Mammary epithelial cell (primary cell): Measurements from ENCODE around the gene PHLPP1.

Experiments
- CTCF ChIP-seq, 2 donors: IDR thresholded peaks in 1 of 2; conservative IDR thresholded peaks in 1 of 2; 2 replicates each; pipeline ENCODE4 v1.5.1; 2011 to 2012; ENCODE audit warnings: inconsistent platforms in 2 of 2, low read length in 2 of 2, mild to moderate bottlenecking in 2 of 2, control low read depth in 1 of 2, low read depth in 1 of 2; ENCODE audit not compliant: insufficient read depth in 1 of 2; ENCODE audit errors: extremely low read depth in 1 of 2
- EZH2 ChIP-seq: IDR thresholded peaks from 2 replicates; pipeline ENCODE4 v1.6.1; 2012; ENCODE audit warnings: low read length, inconsistent platforms, borderline replicate concordance

- TF ChIP-seq CTCF (conservative IDR thresholded peaks at IDR 0.05 in 1 of 2, IDR thresholded peaks at IDR 0.05 in 1 of 2; ENCODE audit: extremely low read depth in 1 of 2, insufficient read depth in 1 of 2, low read depth in 1 of 2, low read length in 2 of 2) (no peak), EZH2 (no peak)
These were observed 144.7 kb downstream of the PHLPP1 start for GRCh38 chr18:62860062-62860461.
